CD8-positive, alpha-beta memory T cell (primary cell): ENCODE measurements around the gene SLC25A17. TPM values are rescaled to one million over a fixed set of nuclear protein-coding genes. Genes with fewer than 3 reads are reported as not detected.
"Not testable (repeated sequence)": the region's sequence is repeated elsewhere in the genome, so short reads cannot be mapped to it uniquely, and the experiment has no call there.

ENCODE experiments used
- CTCF ChIA-PET: fragments of 350-600 bp; sonication (Branson Sonifier 250); formaldehyde crosslinking; loops from one replicate; lab custom pipeline; 2021; ENCODE audit warnings: antibody characterized with exemption; lab: Charles Lee
- POLR2A ChIA-PET: fragments of 350-600 bp; sonication (Branson Sonifier 250); formaldehyde crosslinking; loops from one replicate; lab custom pipeline; 2021; ENCODE audit warnings: antibody characterized with exemption; lab: Charles Lee
- DNase-seq, 5 donors: peaks; one replicate each; pipeline versions ENCODE4 v3.0.0 to v3.0.0-alpha.2; 2020 to 2022; ENCODE audit warnings: mixed read lengths in 1 of 5
- H3K27ac ChIP-seq: one replicate; pipeline ENCODE4 v1.7.0; 2013; ENCODE audit warnings: low read depth, mild to moderate bottlenecking, low read length, moderate library complexity
- H3K27me3 ChIP-seq: 2 replicates; pipeline ENCODE4 v1.7.0; 2013; ENCODE audit warnings: low read length, mild to moderate bottlenecking; ENCODE audit not compliant: insufficient read depth, poor library complexity, severe bottlenecking
- H3K36me3 ChIP-seq: 2 replicates; pipeline ENCODE4 v1.7.0; 2013; ENCODE audit warnings: mild to moderate bottlenecking, low read length, moderate library complexity; ENCODE audit not compliant: insufficient read depth
- H3K4me1 ChIP-seq: 2 replicates; pipeline ENCODE4 v1.7.0; 2013; ENCODE audit warnings: mild to moderate bottlenecking, low read length, moderate library complexity; ENCODE audit not compliant: insufficient read depth
- H3K4me3 ChIP-seq: 2 replicates; pipeline ENCODE4 v1.7.0; 2013; ENCODE audit warnings: mild to moderate bottlenecking, low read length
- H3K9me3 ChIP-seq: 2 replicates; pipeline ENCODE4 v1.7.0; 2013; ENCODE audit warnings: mild to moderate bottlenecking, low read length
- H3K27ac Mint-ChIP-seq, 8 donors: one replicate each; pipeline ENCODE4 v1.8.0; 2020 to 2021; ENCODE audit warnings: mixed read lengths in 8 of 8, mild to moderate bottlenecking in 6 of 8, inconsistent platforms in 3 of 8, moderate library complexity in 3 of 8
- H3K27me3 Mint-ChIP-seq, 2 donors: one replicate each; pipeline ENCODE4 v1.8.0; 2020 to 2021; ENCODE audit warnings: mixed read lengths in 2 of 2, mild to moderate bottlenecking in 1 of 2, moderate library complexity in 1 of 2
- H3K36me3 Mint-ChIP-seq, 3 donors: one replicate each; pipeline ENCODE4 v1.8.0; 2020 to 2021; ENCODE audit warnings: mixed read lengths in 3 of 3, inconsistent platforms in 1 of 3, mild to moderate bottlenecking in 1 of 3
- H3K4me1 Mint-ChIP-seq, 3 donors: one replicate each; pipeline ENCODE4 v1.8.0; 2020 to 2021; ENCODE audit warnings: mixed read lengths in 3 of 3, inconsistent platforms in 1 of 3, mild to moderate bottlenecking in 1 of 3
- H3K4me3 Mint-ChIP-seq, 7 donors: one replicate each; pipeline ENCODE4 v1.8.0; 2020 to 2021; ENCODE audit warnings: mixed read lengths in 7 of 7, mild to moderate bottlenecking in 6 of 7, moderate library complexity in 4 of 7, inconsistent platforms in 2 of 7
- H3K9me3 Mint-ChIP-seq, 5 donors: one replicate each; pipeline ENCODE4 v1.8.0; 2020 to 2022; ENCODE audit warnings: mixed read lengths in 5 of 5, mild to moderate bottlenecking in 3 of 5, moderate library complexity in 2 of 5, inconsistent platforms in 1 of 5
- polyA plus RNA-seq: library from polyadenylated mRNA; unstranded; fragments of 300-500 nt; fragmentation: Illumina TruSeq; gene quantifications from one replicate; pipeline ENCODE4 v1.2.3, GENCODE V29; 2021
- total RNA-seq, 2 experiments: library from RNA; stranded (reverse); gene quantifications; one replicate each; pipeline ENCODE4 v1.2.3, GENCODE V29; 2021

SLC25A17 gene
- total and polyA plus RNA-seq, 3 experiments from 2014 or later: 17.6 to 35.1 (median 31.4) TPM

DNA sequence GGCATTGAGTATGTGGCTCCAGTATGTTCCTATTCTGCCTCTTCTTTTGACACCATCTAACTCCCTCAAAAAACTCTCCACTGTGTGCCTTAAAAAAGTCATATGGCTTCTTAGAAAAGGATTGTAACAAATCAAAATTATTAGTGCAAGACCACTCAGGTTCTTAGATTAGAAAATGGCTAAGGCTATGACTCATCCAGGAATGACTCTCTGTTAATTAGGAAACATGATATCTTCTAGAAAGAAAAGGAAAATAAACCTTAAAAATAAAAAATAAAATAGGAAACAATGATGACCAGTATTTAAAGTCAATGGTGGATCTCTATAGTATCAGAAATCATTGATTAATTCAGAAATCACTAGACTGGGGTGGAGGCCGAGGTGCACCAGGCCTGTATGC, 21.7 kb downstream of the SLC25A17 start:
- Histone ChIP-seq H3K27me3 (no peaks in the 10 kb centered on the region), H3K36me3 (no peaks in the 10 kb centered on the region), H3K27ac (no peak overlapping the region), H3K9me3 (no peaks in the 10 kb centered on the region), H3K4me3 (no peak overlapping the region), H3K4me1 (no peaks in the 10 kb centered on the region)
- no peaks in the 10 kb centered on the region for H3K4me1 Mint-ChIP-seq
- no peak overlapping the region for H3K27ac Mint-ChIP-seq
- DNase-seq: no peak
- peaks cover 0 to 43% (median 8%) of the 10 kb centered on the region in 3 donors for H3K36me3 Mint-ChIP-seq
- POLR2A ChIA-PET: no interaction called here
- no peaks in the 10 kb centered on the region for H3K9me3 Mint-ChIP-seq
- CTCF ChIA-PET: no interaction called here
- H3K27me3 Mint-ChIP-seq: no peaks in the 10 kb centered on the region
- no peak overlapping the region for H3K4me3 Mint-ChIP-seq

DNA sequence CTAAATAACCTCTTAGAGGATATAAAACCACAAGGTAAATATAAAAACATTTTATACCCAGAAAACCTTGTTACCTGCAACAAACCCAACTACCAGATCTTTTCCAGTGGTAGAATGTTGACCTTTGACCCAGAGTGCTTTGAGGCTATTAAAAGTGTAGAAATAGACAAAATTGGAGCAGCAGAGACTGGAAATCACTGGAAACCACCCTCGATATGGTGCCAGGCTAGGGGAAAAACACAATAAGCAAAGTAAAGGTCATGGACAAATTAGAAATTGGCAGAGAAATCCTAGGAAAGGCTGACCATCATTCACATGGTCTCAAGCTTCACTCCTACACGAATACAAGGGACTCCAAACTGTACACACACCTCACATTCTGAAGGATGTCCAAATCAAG, 26.7 kb downstream of the SLC25A17 start:
- no peak for DNase-seq
- no peaks in the 10 kb centered on the region for H3K4me1 Mint-ChIP-seq
- Histone ChIP-seq H3K4me1 (no peaks in the 10 kb centered on the region), H3K9me3 (no peaks in the 10 kb centered on the region), H3K36me3 (no peaks in the 10 kb centered on the region), H3K27me3 (no peaks in the 10 kb centered on the region), H3K27ac (no peak overlapping the region), H3K4me3 (no peak overlapping the region)
- ChIA-PET POLR2A (no interaction called here), CTCF (no interaction called here)
- peaks cover 0 to 60% (median 13%) of the 10 kb centered on the region in 3 donors for H3K36me3 Mint-ChIP-seq
- H3K27me3 Mint-ChIP-seq: no peaks in the 10 kb centered on the region
- H3K4me3 Mint-ChIP-seq: no peak overlapping the region
- no peak overlapping the region for H3K27ac Mint-ChIP-seq
- no peaks in the 10 kb centered on the region for H3K9me3 Mint-ChIP-seq

DNA sequence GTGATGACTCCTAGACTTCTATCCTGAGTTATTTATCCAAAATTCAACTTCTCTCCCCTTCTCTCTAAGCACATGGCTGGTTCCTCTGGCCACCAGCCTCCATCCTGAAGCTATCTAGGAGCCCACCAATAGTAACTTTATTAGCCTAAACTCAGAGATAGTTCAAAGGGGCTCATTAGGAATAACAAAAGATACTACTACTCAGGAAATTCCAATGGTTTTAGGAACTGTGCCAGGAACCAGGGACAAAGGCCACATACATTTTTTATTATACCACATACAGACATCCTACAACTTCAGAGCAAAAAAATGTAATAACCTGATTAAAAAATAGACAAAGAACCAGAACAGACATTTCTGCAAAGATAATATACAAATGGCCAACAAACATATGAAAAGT, 27.9 kb downstream of the SLC25A17 start:
- no peaks in the 10 kb centered on the region for H3K36me3 ChIP-seq
- CTCF ChIA-PET: no interaction called here

DNA sequence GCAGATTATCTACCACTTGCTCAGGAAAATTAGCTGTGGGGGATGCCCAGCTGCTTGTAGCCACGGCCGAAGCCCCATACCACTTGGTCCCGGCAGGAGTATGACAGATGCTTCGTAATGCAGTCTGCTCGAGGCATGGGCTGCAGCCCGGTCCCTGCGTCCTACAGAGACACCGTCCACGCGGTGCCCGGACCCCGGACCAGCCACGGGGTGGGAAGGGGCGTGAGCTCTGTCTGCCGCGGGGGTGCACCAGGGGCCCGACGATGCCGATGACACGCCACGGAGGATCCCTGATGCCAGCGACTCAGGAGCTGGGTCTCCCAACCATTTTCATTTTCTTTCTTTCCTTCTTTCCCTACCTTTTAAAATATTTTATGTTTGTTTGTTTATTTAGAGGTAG, 30.0 kb downstream of the SLC25A17 start:
- H3K36me3 ChIP-seq: no peaks in the 10 kb centered on the region
- no peak overlapping the region for H3K27ac ChIP-seq
- CTCF ChIA-PET: no interaction called here
- DNase-seq: no peak
- H3K4me1 ChIP-seq: no peaks in the 10 kb centered on the region
- POLR2A ChIA-PET: no interaction called here
- H3K4me3 ChIP-seq: no peak overlapping the region
- Mint-ChIP-seq H3K27ac (no peak overlapping the region), H3K36me3 (peaks cover 0 to 70% (median 13%) of the 10 kb centered on the region in 3 donors), H3K9me3 (no peaks in the 10 kb centered on the region), H3K27me3 (no peaks in the 10 kb centered on the region), H3K4me3 (no peak overlapping the region), H3K4me1 (no peaks in the 10 kb centered on the region)
- no peaks in the 10 kb centered on the region for H3K27me3 ChIP-seq
- no peaks in the 10 kb centered on the region for H3K9me3 ChIP-seq

More for the DNA sequence above, 27.9 kb downstream of the SLC25A17 start:
- no peaks in the 10 kb centered on the region for H3K27me3 Mint-ChIP-seq
- Histone ChIP-seq H3K4me1 (no peaks in the 10 kb centered on the region), H3K27ac (no peak overlapping the region), H3K27me3 (no peaks in the 10 kb centered on the region), H3K4me3 (no peak overlapping the region), H3K9me3 (no peaks in the 10 kb centered on the region)
- H3K27ac Mint-ChIP-seq: peak overlapping the region in 1 of 8 donors; percentile 5
- POLR2A ChIA-PET: no interaction called here
- H3K4me1 Mint-ChIP-seq: no peaks in the 10 kb centered on the region
- H3K9me3 Mint-ChIP-seq: no peaks in the 10 kb centered on the region
- H3K4me3 Mint-ChIP-seq: no peak overlapping the region
- no peak for DNase-seq
- H3K36me3 Mint-ChIP-seq: peaks cover 0 to 63% (median 13%) of the 10 kb centered on the region in 3 donors

DNA sequence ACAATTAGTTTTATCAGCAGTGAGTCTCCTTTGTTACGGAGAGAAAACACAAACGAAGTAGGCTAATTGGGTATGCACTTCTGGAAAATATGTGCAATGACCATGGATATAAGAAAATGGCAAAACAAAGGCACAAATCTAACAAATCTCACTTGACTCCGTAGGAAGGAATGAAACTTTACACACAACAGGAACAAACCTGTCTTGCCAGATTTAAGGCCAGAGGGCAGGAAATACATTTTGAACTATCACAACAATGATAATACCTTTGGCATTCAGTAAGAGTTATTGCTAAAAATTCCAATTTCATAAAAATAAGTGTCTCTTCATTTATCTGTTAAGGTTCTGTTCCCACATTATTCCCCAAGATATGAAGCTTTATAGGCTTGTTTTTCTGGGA, 36.6 kb downstream of the SLC25A17 start:
- H3K4me1 Mint-ChIP-seq: no peaks in the 10 kb centered on the region
- no peak overlapping the region for H3K27ac ChIP-seq
- no peaks in the 10 kb centered on the region for H3K4me1 ChIP-seq
- no peaks in the 10 kb centered on the region for H3K9me3 Mint-ChIP-seq
- no peaks in the 10 kb centered on the region for H3K9me3 ChIP-seq
- no peaks in the 10 kb centered on the region for H3K27me3 Mint-ChIP-seq
- no peaks in the 10 kb centered on the region for H3K36me3 ChIP-seq
- ChIA-PET POLR2A (no interaction called here), CTCF (no interaction called here)
- no peak overlapping the region for H3K4me3 ChIP-seq
- H3K4me3 Mint-ChIP-seq: no peak overlapping the region
- peaks cover 0 to 55% (median 7%) of the 10 kb centered on the region in 3 donors for H3K36me3 Mint-ChIP-seq
- H3K27ac Mint-ChIP-seq: no peak overlapping the region
- H3K27me3 ChIP-seq: no peaks in the 10 kb centered on the region
- DNase-seq: no peak

DNA sequence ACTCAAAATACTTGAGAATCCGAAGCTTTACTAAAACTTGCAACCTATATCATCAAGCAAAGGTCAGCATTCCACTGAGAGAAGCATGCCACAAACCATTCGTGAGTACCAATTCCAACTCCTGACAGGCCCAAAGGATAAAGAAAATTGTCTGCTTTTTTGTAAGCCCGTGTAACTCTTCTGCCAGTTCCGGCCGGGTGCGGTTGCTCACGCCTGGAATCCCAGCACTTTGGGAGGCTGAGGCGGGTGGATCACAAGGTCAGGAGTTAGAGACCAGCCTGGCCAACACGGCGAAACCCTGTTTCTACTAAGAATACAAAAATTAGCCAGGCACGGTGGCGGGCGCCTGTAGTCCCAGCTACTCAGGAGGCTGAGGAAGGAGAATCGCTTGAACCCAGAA, 37.4 kb downstream of the SLC25A17 start:
- CTCF ChIA-PET, H3K4me1 ChIP-seq, DNase-seq, H3K27me3 ChIP-seq, H3K27me3 Mint-ChIP-seq, H3K4me3 Mint-ChIP-seq, H3K27ac ChIP-seq, H3K36me3 ChIP-seq, POLR2A ChIA-PET, H3K4me3 ChIP-seq, H3K9me3 ChIP-seq, H3K9me3 Mint-ChIP-seq, H3K4me1 Mint-ChIP-seq: not testable (repeated sequence)
- Mint-ChIP-seq H3K27ac (peak overlapping the region in 1 of 8 donors; percentile 47), H3K36me3 (peaks cover 4 to 55% (median 9%) of the 10 kb centered on the region in 3 donors)

DNA sequence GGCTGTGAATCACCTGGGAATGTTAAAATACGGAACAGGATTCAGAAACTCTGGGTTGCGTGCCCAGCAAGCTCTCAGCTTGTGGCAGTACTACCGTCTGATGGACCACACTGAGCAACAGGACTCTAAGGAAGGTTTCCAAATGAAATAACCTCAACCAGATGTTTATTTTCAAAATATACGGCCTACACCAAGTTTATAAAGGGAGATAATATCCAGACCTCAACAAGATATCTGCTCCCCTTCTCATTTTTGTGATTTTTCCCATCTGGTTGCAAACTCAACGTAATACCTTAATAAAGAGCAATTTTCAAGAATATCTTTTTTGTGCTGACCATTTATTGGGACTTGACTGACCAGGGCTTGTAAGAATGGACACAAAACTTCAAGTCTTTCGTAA, 49.4 kb downstream of the SLC25A17 start:
- peaks cover 6% of the 10 kb centered on the region for H3K36me3 ChIP-seq
- Mint-ChIP-seq H3K36me3 (peaks cover 6 to 49% (median 20%) of the 10 kb centered on the region in 3 donors), H3K4me1 (peaks cover 4 to 9% (median 4%) of the 10 kb centered on the region in 3 donors), H3K27me3 (no peaks in the 10 kb centered on the region), H3K27ac (no peak overlapping the region), H3K9me3 (no peaks in the 10 kb centered on the region), H3K4me3 (no peak overlapping the region)
- H3K4me1 ChIP-seq: peaks cover 5% of the 10 kb centered on the region
- no peak overlapping the region for H3K4me3 ChIP-seq
- H3K27ac ChIP-seq: no peak overlapping the region
- ChIA-PET POLR2A (no interaction called here), CTCF (interaction anchor here (1.3 kb wide), 1 partner anchor 10 kb away, joined by 3 read pairs; no protein-coding TSS in a partner anchor)
- DNase-seq: no peak
- no peaks in the 10 kb centered on the region for H3K27me3 ChIP-seq
- no peaks in the 10 kb centered on the region for H3K9me3 ChIP-seq

DNA sequence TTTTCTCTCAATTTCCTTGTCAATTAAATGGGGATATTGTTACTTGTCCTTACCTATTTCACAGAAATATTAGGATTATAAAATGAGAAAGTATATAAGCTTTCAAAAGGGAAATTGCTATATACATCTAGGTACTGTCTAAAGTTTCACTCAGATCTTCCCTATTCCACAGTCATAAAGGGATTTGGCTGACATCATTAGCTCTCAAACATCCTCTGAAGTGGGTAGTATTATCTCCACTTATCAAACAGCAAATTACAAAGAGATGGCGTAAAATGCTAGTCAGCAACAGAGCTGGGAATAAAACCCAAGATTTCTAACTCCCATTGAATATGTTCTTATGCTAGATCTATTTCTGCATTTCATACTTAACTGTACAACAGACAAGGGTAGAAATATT, 50.9 kb downstream of the SLC25A17 start:
- no peaks in the 10 kb centered on the region for H3K9me3 Mint-ChIP-seq
- Histone ChIP-seq H3K27me3 (no peaks in the 10 kb centered on the region), H3K27ac (no peak overlapping the region), H3K36me3 (no peaks in the 10 kb centered on the region), H3K4me1 (peaks cover 13% of the 10 kb centered on the region), H3K9me3 (no peaks in the 10 kb centered on the region), H3K4me3 (no peak overlapping the region)
- H3K27me3 Mint-ChIP-seq: no peaks in the 10 kb centered on the region
- peaks cover 10 to 13% (median 10%) of the 10 kb centered on the region in 3 donors for H3K4me1 Mint-ChIP-seq
- no peak overlapping the region for H3K4me3 Mint-ChIP-seq
- ChIA-PET POLR2A (no interaction called here), CTCF (interaction anchor here (1.8 kb wide), 1 partner anchor 85 kb away, joined by 5 read pairs; no protein-coding TSS in a partner anchor)
- H3K27ac Mint-ChIP-seq: peak overlapping the region in 1 of 8 donors; percentile 69
- DNase-seq: no peak
- peaks cover 0 to 36% (median 13%) of the 10 kb centered on the region in 3 donors for H3K36me3 Mint-ChIP-seq
